Tibial nerve (tissue), 4 donors: Measurements from ENCODE around the gene CDK19.

Experiments
- CTCF ChIP-seq, 5 experiments: fragments of 200-600 bp in 3 of 5; fragments of 450-650 bp in 2 of 5; sonication (generic) in 3 of 5; IDR thresholded peaks; one replicate each; pipeline ENCODE4 v1.5.1; 2016 to 2019; ENCODE audit warnings: antibody characterized with exemption in 5 of 5, mild to moderate bottlenecking in 3 of 5, moderate library complexity in 2 of 5
- EP300 ChIP-seq, 2 donors: sonication (generic); formaldehyde crosslinking; IDR thresholded peaks; one replicate each; pipeline ENCODE4 v1.6.1; 2017; ENCODE audit warnings: antibody characterized with exemption in 2 of 2, mild to moderate bottlenecking in 1 of 2

- TF ChIP-seq CTCF (IDR thresholded peaks at IDR 0.05) (no peak), EP300 (IDR thresholded peaks at IDR 0.05) (no peak)
These were observed 101.1 kb downstream of the CDK19 start for GRCh38 chr6:110714143-110714542.
